NCI-H345 (cell line): ENCODE measurements around the gene PRR11.
"Not testable (repeated sequence)": the region's sequence is repeated elsewhere in the genome, so short reads cannot be mapped to it uniquely, and the experiment has no call there.

Experiments used
- DNase-seq: peaks from one replicate; lab custom pipeline; 2025; lab: John Stamatoyannopoulos, UW

Gene PRR11

GRCh38 chr17:59152925-59153324 is 2.6 kb upstream of the PRR11 start:
- no peak for DNase-seq

GRCh38 chr17:59154292-59154720 is 1.2 kb upstream of the PRR11 start:
- DNase-seq: peak; percentile 66

GRCh38 chr17:59154721-59155438 is 666 bp upstream of the PRR11 start, which contains the start of gene SKA2:
Gene SKA2, minus strand, starts transcription at chr17:59155186. Its CDS starts 23 bp downstream, at chr17:59155163.
- peak; percentile 100 for DNase-seq

GRCh38 chr17:59160157-59161025 is 4.8 kb downstream of the PRR11 start:
- no peak for DNase-seq

- no peak for DNase-seq
These were observed 5.9 kb downstream of the PRR11 start for GRCh38 chr17:59161477-59161876.

- peak; percentile 20 for DNase-seq
These were observed 10.4 kb downstream of the PRR11 start for GRCh38 chr17:59165933-59166342.

GRCh38 chr17:59167571-59168001 is 12.0 kb downstream of the PRR11 start:
- no peak for DNase-seq

GRCh38 chr17:59172436-59173004 is 17.0 kb downstream of the PRR11 start:
- DNase-seq: no peak

GRCh38 chr17:59174671-59175070 is 19.1 kb downstream of the PRR11 start:
- DNase-seq: no peak

GRCh38 chr17:59175076-59175475 is 19.5 kb downstream of the PRR11 start:
- DNase-seq: no peak

- no peak for DNase-seq
These were observed 22.9 kb downstream of the PRR11 start for GRCh38 chr17:59178266-59178985.

- DNase-seq: not testable (repeated sequence)
These were observed 24.1 kb downstream of the PRR11 start for GRCh38 chr17:59179601-59180000.

- no peak for DNase-seq
These were observed 25.1 kb downstream of the PRR11 start for GRCh38 chr17:59180626-59181025.

- no peak for DNase-seq
These were observed 25.9 kb downstream of the PRR11 start for GRCh38 chr17:59181481-59181880.

- DNase-seq: no peak
These were observed 30.5 kb downstream of the PRR11 start for GRCh38 chr17:59185997-59186396.

- no peak for DNase-seq
These were observed 31.3 kb downstream of the PRR11 start for GRCh38 chr17:59186850-59187249.

GRCh38 chr17:59190806-59191205 is 35.3 kb downstream of the PRR11 start:
- no peak for DNase-seq

GRCh38 chr17:59193336-59193862 is 37.9 kb downstream of the PRR11 start:
- DNase-seq: no peak

- DNase-seq: no peak
These were observed 43.9 kb downstream of the PRR11 start for GRCh38 chr17:59199398-59199797.

GRCh38 chr17:59202320-59202719 is 46.8 kb downstream of the PRR11 start:
- no peak for DNase-seq

GRCh38 chr17:59219370-59219769 is 63.8 kb downstream of the PRR11 start:
- no peak for DNase-seq

- no peak for DNase-seq
These were observed 64.4 kb downstream of the PRR11 start for GRCh38 chr17:59219992-59220327.
